Inflammatory macrophage treated with lipopolysaccharide for 4 hours (primary cell): ENCODE measurements around the gene ARHGEF37.
"Not testable (repeated sequence)": the region's sequence is repeated elsewhere in the genome, so short reads cannot be mapped to it uniquely, and the experiment has no call there.

Source experiments
- DNase-seq: peaks from one replicate; pipeline ENCODE4 v3.0.0-alpha.2; 2020

The ARHGEF37 gene

DNA sequence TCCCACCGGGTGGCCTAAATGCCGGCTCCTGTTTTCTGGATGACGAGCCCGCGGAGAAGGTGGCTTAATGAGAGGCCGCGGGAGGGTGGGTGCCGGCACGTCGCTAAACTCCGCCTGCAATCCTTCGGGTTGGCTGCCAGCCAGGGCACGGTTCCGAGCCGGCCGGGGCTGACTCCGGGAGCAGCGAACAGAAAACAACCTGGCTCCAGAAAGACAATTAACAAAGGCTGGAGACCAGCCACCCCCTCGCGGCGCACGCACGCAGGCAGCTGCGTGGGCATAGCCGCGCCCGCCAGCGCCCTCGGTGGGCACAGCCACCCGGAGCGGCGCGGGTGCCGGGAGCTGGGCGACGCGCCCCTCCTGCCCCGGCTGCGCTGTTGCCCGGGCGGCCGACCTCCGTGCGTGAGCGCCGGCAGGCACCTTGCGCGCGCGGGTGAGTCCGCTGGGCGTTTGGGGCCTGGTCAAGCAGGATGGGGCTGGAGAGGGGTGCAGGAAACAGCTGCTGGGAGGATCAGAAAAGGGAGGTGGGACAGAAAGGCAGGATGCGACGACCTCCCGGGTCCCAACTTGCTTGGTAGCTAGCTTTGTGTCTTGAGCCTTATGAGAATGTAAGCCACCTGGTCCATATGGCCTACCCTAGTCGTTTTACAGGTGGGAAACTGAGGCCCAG is at the start of gene ARHGEF37:
ARHGEF37 (plus strand) TSS at position 307 of the 670 bp plus-strand sequence. CDS start 16,272 bp downstream, outside the sequence.
- DNase-seq = peak; percentile 10

- no peak for DNase-seq
Observed at GRCh38 chr5:149532413-149532812, 48.9 kb upstream of the ARHGEF37 start.

DNA sequence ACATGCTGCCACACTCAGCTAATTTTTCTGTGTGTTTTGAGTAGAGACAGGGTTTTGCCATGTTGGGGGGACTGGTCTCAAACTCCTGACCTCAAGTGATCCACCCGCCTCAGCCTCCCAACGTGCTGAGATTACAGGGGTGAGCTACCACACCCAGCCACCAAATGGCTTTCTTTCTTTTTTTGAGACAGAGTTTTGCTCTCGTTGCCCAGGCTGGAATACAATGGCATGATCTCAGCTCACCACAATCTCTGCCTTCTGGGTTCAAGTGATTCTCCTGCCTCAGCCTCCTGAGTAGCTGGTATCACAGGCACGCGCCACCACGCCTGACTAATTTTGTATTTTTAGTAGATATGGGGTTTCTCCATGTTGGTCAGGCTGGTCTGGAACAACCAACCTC is 45.5 kb upstream of the ARHGEF37 start:
- not testable (repeated sequence) for DNase-seq

DNA sequence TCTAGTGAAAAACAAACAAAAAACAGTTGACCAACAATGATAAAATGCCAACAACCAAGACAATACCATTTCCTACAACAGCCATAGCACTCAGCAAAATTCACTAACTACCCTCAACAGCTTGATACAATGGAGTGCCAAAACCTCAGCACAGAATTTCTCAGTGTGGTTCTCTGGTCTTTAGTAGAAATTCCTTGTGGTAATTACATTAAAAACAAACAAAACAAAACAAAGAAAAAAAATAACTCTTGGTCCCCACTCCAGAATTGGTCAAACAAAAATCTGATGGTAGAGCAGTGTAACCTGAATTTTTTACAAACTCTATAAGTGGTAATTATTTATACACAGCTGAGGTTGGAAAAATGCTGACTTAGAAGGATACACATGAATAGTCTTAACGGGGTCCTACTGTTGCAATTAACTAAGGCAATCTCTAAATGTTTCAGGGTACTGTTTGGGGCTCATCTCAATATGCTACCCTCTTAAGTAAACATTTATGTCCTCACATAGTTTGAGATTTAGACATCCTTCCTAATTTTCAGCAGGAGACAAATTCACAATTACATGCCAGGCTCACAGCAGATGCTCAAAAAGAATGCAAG is 43.8 kb upstream of the ARHGEF37 start:
- no peak for DNase-seq

DNA sequence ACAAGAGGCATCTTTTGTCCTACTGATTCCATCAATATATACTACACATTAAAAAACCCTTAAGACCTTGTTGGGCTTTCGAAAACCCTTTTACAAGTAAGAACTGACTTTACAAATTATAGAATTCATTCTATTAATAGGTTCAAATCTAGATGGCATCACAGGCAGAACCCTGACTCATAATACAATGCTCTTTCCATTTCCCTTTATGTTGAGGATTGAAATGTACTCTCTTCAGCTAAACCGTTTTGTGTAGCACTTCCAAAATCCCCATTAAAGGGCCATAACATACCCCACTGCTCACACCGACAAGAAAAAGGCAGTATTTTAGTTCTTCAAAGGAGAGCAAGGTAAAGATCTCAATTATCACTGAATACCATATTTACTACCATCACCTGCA is 41.2 kb upstream of the ARHGEF37 start:
- peak; percentile 14 for DNase-seq

DNA sequence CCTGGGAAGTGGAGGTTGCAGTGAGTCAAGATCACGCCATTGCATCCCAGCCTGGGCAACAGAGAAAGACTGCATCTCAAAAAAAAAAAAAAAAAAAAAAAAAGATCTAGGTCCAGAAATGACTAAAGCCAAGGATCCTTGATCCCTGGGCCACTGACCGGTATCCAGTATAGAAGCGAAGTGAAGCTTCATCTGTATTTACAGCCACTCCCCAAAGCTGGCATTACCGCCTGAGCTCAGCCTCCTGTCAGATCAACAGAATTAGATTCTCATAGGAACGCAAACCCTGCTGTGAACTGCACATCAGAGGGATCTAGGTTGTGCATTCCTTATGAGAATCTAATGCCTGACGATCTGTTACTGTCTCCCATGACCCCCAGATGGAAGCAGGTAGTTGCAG is 39.4 kb upstream of the ARHGEF37 start:
- no peak for DNase-seq

DNA sequence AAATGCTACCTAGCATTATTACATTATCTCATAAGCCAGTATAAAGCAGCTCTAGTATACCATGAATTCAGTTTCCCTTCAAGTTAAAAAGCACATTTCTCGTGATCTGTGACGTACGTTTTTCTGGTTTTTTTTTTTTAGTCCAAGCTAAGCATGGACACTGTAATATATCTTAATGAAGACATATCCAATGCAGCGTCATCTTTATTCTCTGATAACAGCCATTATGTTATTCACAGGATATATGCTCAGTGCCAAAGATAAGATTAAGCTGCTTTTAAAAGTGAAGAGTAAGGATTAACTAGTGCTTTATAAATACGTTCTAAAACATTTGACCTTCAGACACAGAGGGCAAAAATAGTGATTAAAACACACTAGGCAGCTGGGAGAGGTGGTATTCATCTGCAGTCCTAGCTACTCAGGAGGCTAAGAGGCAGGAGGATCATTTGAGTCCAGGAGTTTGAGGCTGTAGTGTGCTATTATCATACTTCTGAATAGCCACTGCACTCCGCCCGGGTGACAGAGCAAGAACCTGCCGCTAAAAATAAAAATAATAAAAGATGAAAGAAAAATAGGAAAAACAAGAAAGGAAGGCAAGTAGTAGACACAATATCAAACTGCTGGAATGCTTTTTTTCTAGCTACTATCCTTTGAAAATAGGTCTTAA is 37.8 kb upstream of the ARHGEF37 start:
- DNase-seq = no peak

DNA sequence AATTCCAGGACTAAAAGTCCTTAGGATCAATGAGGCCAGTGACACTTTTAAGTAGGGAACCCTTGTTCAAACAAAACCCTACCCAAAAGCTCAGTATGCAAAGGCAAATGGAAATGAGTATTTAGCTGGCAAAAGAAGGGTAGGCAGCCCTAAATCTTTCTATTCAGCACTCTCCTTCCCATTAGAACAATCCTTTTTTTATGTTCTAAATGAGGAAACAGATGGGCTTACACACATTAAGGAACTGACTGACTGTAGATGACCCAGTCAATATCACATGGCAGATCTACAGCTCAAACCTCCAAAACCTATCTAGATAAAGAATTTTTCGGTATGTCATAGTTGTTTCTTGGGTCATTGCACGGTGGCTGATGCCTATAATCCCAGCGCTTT is 37.3 kb upstream of the ARHGEF37 start:
- DNase-seq = peak; percentile 76

- no peak for DNase-seq
Observed at GRCh38 chr5:149545327-149545726, 36.0 kb upstream of the ARHGEF37 start.

DNA sequence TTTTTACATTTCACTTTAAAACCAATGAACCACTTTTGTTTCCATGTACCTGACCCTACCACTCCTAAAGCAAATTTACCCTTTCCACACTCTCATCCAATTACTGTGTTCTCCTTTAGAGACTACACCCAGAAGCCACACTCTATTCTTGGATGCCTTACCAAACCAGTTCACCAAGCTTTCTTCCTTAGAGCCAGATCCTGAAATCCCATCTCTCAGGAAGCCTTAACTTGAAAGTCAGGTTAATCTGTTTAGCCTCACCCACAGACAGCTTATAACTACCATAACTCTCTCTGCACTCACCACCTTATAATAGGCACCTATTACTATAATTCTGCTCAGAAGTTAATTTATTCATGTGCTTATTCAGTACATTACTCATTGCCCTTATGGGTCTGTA is 34.3 kb upstream of the ARHGEF37 start:
- DNase-seq = no peak

DNA sequence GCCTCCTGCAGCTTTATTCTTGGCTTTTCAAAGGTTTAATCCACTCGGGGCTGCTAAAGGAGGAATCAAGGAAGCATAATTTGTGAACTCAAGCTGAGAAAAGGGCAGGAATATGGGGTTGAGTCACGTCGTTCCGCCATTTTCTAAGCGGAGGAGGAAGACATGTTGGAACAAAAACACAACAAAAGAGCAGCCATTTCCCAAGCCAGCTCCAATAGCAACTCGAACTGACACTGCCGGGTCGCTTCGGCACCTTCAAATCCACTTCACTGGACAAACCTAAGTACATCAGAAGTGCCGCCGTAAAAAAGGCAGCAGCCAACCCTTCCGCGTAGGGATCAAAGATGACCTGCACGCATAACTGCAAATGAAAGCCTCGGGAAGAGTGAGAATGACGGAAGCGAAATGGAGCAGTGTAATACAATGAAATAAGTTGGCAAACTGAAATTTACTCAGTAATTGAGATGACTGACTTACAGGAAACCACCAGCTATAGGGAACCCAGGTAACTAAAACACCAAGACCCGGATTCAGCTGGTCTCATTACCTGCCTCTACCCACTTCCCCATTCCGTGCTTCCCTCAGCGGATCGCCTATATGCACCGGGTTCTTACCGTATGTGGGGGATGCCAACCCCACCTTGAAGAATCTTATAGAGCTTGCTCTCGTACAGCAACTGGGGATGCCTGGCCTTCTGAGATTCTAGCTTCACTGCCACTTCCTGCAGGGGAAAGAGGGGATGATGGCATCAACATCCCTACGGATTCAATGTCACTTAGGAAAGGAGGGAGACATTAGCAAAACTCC is 31.6 kb upstream of the ARHGEF37 start:
- peak; percentile 52 for DNase-seq

- DNase-seq = peak; percentile 95
Observed at GRCh38 chr5:149550268-149550583, 31.1 kb upstream of the ARHGEF37 start.

GRCh38 chr5:149550594-149551226 is 30.6 kb upstream of the ARHGEF37 start:
- DNase-seq = no peak

GRCh38 chr5:149551227-149552037 is 29.9 kb upstream of the ARHGEF37 start, which contains the start of gene CSNK1A1:
TSS of gene CSNK1A1 (minus strand) at chr5:149551439. CDS start at chr5:149550964, 475 bp downstream.
- DNase-seq = peak; percentile 100

GRCh38 chr5:149552038-149552494 is 29.2 kb upstream of the ARHGEF37 start:
- no peak for DNase-seq

- no peak for DNase-seq
Observed at GRCh38 chr5:149552553-149553160, 28.6 kb upstream of the ARHGEF37 start.

DNA sequence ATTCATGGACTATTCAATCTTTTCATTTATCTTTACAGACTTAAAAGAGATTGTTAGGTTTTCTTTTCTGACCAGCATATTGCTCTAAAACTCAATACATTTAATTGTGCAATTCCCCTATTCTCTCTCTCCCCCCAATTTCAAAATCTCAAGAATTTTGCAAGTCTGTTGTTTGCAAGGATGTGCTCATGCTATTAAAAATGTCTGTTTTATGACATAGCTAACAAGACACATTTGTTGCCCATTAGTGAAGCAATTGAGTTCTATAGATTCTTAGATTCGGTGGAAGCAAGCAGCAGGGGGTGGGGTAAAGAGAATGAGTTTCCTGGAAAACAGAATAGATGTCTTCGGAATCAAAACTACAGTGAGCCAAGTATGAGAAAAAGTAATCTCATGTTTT is 21.6 kb upstream of the ARHGEF37 start:
- DNase-seq = peak; percentile 75

DNA sequence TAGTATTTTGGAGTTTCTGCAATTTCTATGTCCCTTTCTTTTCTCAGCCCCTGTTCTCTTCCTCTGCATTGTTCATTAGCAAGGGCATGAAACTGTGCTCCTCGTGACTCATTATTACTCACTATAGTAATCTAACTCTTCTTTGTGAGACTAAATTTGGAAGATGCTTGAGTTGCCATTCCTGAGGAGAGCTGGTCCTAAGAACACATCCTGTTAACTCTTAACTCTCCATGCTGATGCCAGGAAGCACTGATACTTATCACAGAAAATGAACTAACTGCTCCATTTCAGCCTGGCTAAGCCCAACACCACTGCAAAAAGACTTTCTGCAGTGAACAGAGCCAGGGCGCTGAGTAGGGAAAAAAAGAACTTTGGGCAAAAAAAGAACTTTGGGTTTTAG is 19.4 kb upstream of the ARHGEF37 start:
- DNase-seq = peak; percentile 64

DNA sequence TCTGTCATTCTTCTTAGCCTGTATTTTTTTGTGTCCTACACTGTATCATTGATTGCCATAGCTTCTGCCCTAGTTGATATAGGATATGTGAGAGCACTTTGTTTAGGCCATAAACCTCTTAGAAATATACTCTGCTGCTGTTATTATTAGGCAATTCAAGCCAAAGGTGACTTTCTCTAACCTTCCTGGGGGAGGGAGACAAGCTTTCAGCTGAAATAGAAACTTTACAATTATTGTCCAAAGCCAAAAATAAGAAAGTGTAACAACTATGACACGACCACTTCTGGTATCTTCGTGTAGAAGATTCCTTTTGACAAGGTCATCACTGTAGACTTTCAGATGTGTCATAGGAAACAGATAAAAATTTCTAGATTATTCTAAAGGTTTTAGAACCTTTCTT is 17.8 kb upstream of the ARHGEF37 start:
- DNase-seq = no peak

GRCh38 chr5:149564542-149565140 is 16.7 kb upstream of the ARHGEF37 start:
- peak; percentile 71 for DNase-seq

GRCh38 chr5:149567226-149567625 is 14.1 kb upstream of the ARHGEF37 start:
- DNase-seq = no peak
